Caco-2 (cell line): ENCODE measurements around the gene TAX1BP1. TPM values are rescaled to one million over a fixed set of nuclear protein-coding genes. Genes with fewer than 3 reads are reported as not detected.

ENCODE experiments used
- BruUV-seq: library from RNA; stranded (reverse); fragments of 400-500 nt; replicated peaks from 2 replicates; lab custom pipeline; 2021; lab: Mats Ljungman, UMichigan
- CTCF ChIA-PET: fragments of 300-600 bp; sonication (Branson Sonifier 250); formaldehyde crosslinking; loops from one replicate; lab custom pipeline; 2022; ENCODE audit warnings: antibody characterized with exemption; lab: Charles Lee
- POLR2A ChIA-PET: fragments of 300-600 bp; sonication (Branson Sonifier 250); formaldehyde crosslinking; loops from one replicate; lab custom pipeline; 2022; ENCODE audit warnings: antibody characterized with exemption; lab: Charles Lee
- DNase-seq, 2 experiments: peaks; one replicate each; pipeline versions ENCODE4 v3.0.0 to v3.0.0-alpha.2; 2020 to 2022
- H3K27me3 ChIP-seq: replicated peaks from 2 replicates; pipeline ENCODE4 v1.6.0; 2011; ENCODE audit warnings: low read length; ENCODE audit not compliant: control insufficient read depth, insufficient read depth
- H3K36me3 ChIP-seq: 2 replicates; pipeline ENCODE4 v1.5.1; 2011; ENCODE audit warnings: low read length; ENCODE audit not compliant: control insufficient read depth, insufficient read depth
- H3K4me1 ChIP-seq: fragments of 250-450 bp; sonication (Bioruptor Pico); 2 replicates; pipeline ENCODE4 v1.5.1; 2020; ENCODE audit warnings: mild to moderate bottlenecking
- H3K4me3 ChIP-seq: 2 replicates; pipeline ENCODE4 v1.5.1; 2011; ENCODE audit warnings: low read depth, mild to moderate bottlenecking, control low read depth, low read length
- H3K9me3 ChIP-seq: fragments of 250-450 bp; sonication (Bioruptor Pico); 2 replicates; pipeline ENCODE4 v1.5.1; 2020; ENCODE audit warnings: mild to moderate bottlenecking, moderate library complexity
- H3K27ac Mint-ChIP-seq: one replicate; pipeline ENCODE4 v1.8.0; 2022; ENCODE audit warnings: mixed read lengths; ENCODE audit not compliant: unreplicated experiment
- H3K27me3 Mint-ChIP-seq: one replicate; pipeline ENCODE4 v1.8.0; 2022; ENCODE audit warnings: mixed read lengths; ENCODE audit not compliant: insufficient read depth, unreplicated experiment
- H3K36me3 Mint-ChIP-seq: one replicate; pipeline ENCODE4 v1.8.0; 2022; ENCODE audit warnings: mild to moderate bottlenecking, mixed read lengths; ENCODE audit not compliant: insufficient read depth, unreplicated experiment
- H3K4me1 Mint-ChIP-seq: one replicate; pipeline ENCODE4 v1.8.0; 2022; ENCODE audit warnings: low read depth, mixed read lengths; ENCODE audit not compliant: unreplicated experiment
- H3K4me3 Mint-ChIP-seq: one replicate; pipeline ENCODE4 v1.8.0; 2022; ENCODE audit warnings: mild to moderate bottlenecking, moderate library complexity, mixed read lengths; ENCODE audit not compliant: unreplicated experiment
- H3K9me3 Mint-ChIP-seq: one replicate; pipeline ENCODE4 v1.8.0; 2022; ENCODE audit warnings: mixed read lengths; ENCODE audit not compliant: unreplicated experiment
- intact Hi-C: fragments of 100-400 bp; cut with micrococcal nuclease; formaldehyde crosslinking; loops from one replicate; pipeline ENCODE4 v1.10.0; 2022; ENCODE audit not compliant: unreplicated experiment
- total RNA-seq: library from RNA; stranded (reverse); gene quantifications from 2 replicates; pipeline ENCODE4 v1.2.3, GENCODE V29; 2022
- TF ChIP-seq, protein P1 (sequence below), 2 experiments: fragments of 200-600 bp in 1 of 2; IDR thresholded peaks; 1 replicate in 1 of 2; 2 replicates in 1 of 2; pipeline versions ENCODE4 v1.5.1 to v1.8.0; 2011 to 2022; ENCODE audit warnings: antibody characterized with exemption in 1 of 2, control low read depth in 1 of 2, inconsistent platforms in 1 of 2, low read depth in 1 of 2, low read length in 1 of 2, mild to moderate bottlenecking in 1 of 2, moderate library complexity in 1 of 2; ENCODE audit not compliant: insufficient read depth in 1 of 2, severe bottlenecking in 1 of 2, unreplicated experiment in 1 of 2

Gene TAX1BP1
- total RNA-seq, 1 experiment from 2014 or later: 96.8 TPM

DNA sequence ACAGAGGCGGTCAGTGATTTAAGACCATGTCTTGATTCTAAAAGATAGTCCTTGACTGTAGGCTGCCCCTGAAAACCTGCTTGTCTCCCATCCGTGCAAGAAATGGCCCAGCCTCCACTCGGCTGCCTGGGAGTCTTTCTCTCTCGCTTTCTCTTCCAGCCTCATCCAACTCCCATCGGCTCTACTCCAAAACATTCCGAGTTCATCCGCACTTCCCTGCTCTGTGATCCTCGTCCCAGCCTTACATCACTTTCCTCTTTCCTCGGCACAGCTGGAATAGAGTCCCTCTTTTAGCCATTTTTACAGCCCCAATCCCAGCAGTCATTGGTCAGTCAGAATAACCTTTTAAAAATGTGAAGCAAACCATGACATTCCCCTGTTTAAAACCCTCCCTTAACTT is 135.1 kb downstream of the TAX1BP1 start:
- TF ChIP-seq, protein P1, sequence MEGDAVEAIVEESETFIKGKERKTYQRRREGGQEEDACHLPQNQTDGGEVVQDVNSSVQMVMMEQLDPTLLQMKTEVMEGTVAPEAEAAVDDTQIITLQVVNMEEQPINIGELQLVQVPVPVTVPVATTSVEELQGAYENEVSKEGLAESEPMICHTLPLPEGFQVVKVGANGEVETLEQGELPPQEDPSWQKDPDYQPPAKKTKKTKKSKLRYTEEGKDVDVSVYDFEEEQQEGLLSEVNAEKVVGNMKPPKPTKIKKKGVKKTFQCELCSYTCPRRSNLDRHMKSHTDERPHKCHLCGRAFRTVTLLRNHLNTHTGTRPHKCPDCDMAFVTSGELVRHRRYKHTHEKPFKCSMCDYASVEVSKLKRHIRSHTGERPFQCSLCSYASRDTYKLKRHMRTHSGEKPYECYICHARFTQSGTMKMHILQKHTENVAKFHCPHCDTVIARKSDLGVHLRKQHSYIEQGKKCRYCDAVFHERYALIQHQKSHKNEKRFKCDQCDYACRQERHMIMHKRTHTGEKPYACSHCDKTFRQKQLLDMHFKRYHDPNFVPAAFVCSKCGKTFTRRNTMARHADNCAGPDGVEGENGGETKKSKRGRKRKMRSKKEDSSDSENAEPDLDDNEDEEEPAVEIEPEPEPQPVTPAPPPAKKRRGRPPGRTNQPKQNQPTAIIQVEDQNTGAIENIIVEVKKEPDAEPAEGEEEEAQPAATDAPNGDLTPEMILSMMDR (IDR thresholded peaks at IDR 0.05; ENCODE audit: insufficient read depth in 1 of 2, low read depth in 1 of 2, low read length in 1 of 2, severe bottlenecking in 1 of 2, unreplicated experiment in 1 of 2): no peak
- no peak for DNase-seq
- BruUV-seq: no TSS peak

DNA sequence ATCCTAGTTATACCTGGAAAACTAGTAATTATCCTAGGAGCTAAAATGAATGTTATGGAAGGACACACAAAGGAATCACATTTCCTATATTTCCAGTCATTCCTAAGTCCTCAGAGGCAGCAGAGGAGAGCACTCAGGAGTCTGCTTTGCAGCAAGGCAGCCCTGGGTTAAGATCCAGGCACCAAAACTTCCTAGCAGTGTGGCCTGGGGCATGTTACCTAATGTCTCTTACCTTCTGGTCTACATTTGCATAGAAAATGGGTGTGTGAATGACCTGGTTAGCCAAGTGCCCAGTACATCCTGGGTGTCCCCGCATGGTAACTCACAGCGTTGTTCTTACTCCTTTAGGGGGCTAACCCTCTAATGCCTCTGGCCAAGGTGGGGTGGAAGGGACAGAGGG is 135.9 kb downstream of the TAX1BP1 start:
- Histone ChIP-seq H3K4me1 (no peaks in the 10 kb centered on the region), H3K36me3 (no peaks in the 10 kb centered on the region), H3K4me3 (no peak overlapping the region), H3K27me3 (no peaks in the 10 kb centered on the region; the same call in none of the 2 replicates), H3K9me3 (no peaks in the 10 kb centered on the region)
- ChIA-PET POLR2A (no interaction called here), CTCF (no interaction called here)
- no TSS peak for BruUV-seq
- no peak overlapping the region for H3K27ac Mint-ChIP-seq
- no peaks in the 10 kb centered on the region for H3K4me1 Mint-ChIP-seq
- DNase-seq: no peak
- no peak overlapping the region for H3K4me3 Mint-ChIP-seq
- H3K9me3 Mint-ChIP-seq: no peaks in the 10 kb centered on the region
- peaks cover 17% of the 10 kb centered on the region for H3K27me3 Mint-ChIP-seq
- TF ChIP-seq, protein P1 (IDR thresholded peaks at IDR 0.05; ENCODE audit: insufficient read depth in 1 of 2, low read depth in 1 of 2, low read length in 1 of 2, severe bottlenecking in 1 of 2, unreplicated experiment in 1 of 2): no peak
- H3K36me3 Mint-ChIP-seq: no peaks in the 10 kb centered on the region
- intact Hi-C loops: no loop called here

More for the DNA sequence above, 135.1 kb downstream of the TAX1BP1 start:
- Mint-ChIP-seq H3K4me3 (no peak overlapping the region), H3K36me3 (no peaks in the 10 kb centered on the region), H3K27me3 (peaks cover 17% of the 10 kb centered on the region), H3K27ac (no peak overlapping the region), H3K4me1 (no peaks in the 10 kb centered on the region), H3K9me3 (no peaks in the 10 kb centered on the region)
- POLR2A ChIA-PET: no interaction called here
- H3K4me1 ChIP-seq: no peaks in the 10 kb centered on the region
- H3K9me3 ChIP-seq: no peaks in the 10 kb centered on the region
- H3K36me3 ChIP-seq: no peaks in the 10 kb centered on the region
- intact Hi-C loops: no loop called here
- no peaks in the 10 kb centered on the region; the same call in none of the 2 replicates for H3K27me3 ChIP-seq
- no peak overlapping the region for H3K4me3 ChIP-seq
- CTCF ChIA-PET: no interaction called here

DNA sequence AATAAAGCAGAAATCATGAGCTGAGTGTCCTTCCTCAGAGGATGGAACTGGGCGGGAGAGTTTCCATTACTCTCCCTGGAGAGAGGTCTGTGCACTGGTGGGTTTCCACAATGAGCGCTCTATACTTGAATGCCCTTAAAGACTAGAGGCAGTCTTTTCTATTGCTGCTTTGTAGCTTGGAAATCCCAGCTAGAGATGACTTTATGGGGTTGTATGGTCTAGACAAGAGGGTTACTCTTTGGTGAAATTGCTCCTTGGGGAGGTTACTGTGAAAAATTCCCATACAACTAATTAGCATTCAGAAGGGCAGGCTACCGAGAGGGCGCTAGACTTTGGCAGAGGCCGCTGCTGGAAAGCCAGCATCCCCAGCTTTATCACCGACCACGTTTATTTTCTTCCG is 136.8 kb downstream of the TAX1BP1 start:
- Mint-ChIP-seq H3K4me1 (no peaks in the 10 kb centered on the region), H3K27me3 (peaks cover 17% of the 10 kb centered on the region), H3K27ac (no peak overlapping the region), H3K36me3 (no peaks in the 10 kb centered on the region), H3K4me3 (no peak overlapping the region), H3K9me3 (no peaks in the 10 kb centered on the region)
- Histone ChIP-seq H3K4me1 (no peaks in the 10 kb centered on the region), H3K4me3 (no peak overlapping the region), H3K27me3 (no peaks in the 10 kb centered on the region; the same call in none of the 2 replicates), H3K9me3 (no peaks in the 10 kb centered on the region), H3K36me3 (no peaks in the 10 kb centered on the region)
- BruUV-seq: no TSS peak
- ChIA-PET POLR2A (no interaction called here), CTCF (no interaction called here)
- DNase-seq: no peak
- intact Hi-C loops: no loop called here
- TF ChIP-seq, protein P1 (IDR thresholded peaks at IDR 0.05; ENCODE audit: insufficient read depth in 1 of 2, low read depth in 1 of 2, low read length in 1 of 2, severe bottlenecking in 1 of 2, unreplicated experiment in 1 of 2): no peak

Other genes starting within 250 kb of the TAX1BP1 start
- gene HIBADH, start 77.3 kb upstream of the TAX1BP1 start, total RNA-seq: 33.7 and 37.3 TPM in 2 replicates